HepG2 (cell line): ENCODE data around the gene ZNF559. TPM values are rescaled to one million over a fixed set of nuclear protein-coding genes. Genes with fewer than 3 reads are reported as not detected.

Experiments
- FOXK1 ChIP-seq: sonication (generic); formaldehyde crosslinking; IDR thresholded peaks from 2 replicates; pipeline ENCODE4 v1.4.0; 2020; ENCODE audit warnings: low read depth, missing genetic modification reagents, borderline replicate concordance
- GTF2F1 ChIP-seq: fragments of 150-350 bp; IDR thresholded peaks from 2 replicates; pipeline ENCODE4 v1.6.1; 2014; ENCODE audit warnings: low read length
- HDAC1 ChIP-seq: sonication (generic); formaldehyde crosslinking; IDR thresholded peaks from 2 replicates; pipeline ENCODE4 v1.5.1; 2020; ENCODE audit warnings: mild to moderate bottlenecking, missing genetic modification reagents
- NFAT5 ChIP-seq: sonication (generic); formaldehyde crosslinking; IDR thresholded peaks from 2 replicates; pipeline ENCODE4 v1.4.0; 2020; ENCODE audit warnings: missing genetic modification reagents
- SNAPC2 ChIP-seq: sonication (generic); formaldehyde crosslinking; IDR thresholded peaks from 2 replicates; pipeline ENCODE4 v1.8.1; 2022; ENCODE audit warnings: mild to moderate bottlenecking, missing genetic modification reagents
- SUZ12 ChIP-seq: fragments of 150-350 bp; IDR thresholded peaks from 2 replicates; pipeline ENCODE4 v1.6.1; 2014; ENCODE audit warnings: low read depth, low read length
- ZBTB40 ChIP-seq, 2 experiments: fragments of 450-650 bp in 1 of 2; sonication (generic) in 1 of 2; formaldehyde crosslinking in 1 of 2; IDR thresholded peaks; 2 replicates each; pipeline versions ENCODE4 v1.6.1 to v1.8.0; 2016 to 2022; ENCODE audit warnings: antibody characterized with exemption in 1 of 2, mild to moderate bottlenecking in 1 of 2, missing genetic modification reagents in 1 of 2
- ZNF235 ChIP-seq: sonication (generic); formaldehyde crosslinking; IDR thresholded peaks from 2 replicates; pipeline ENCODE4 v1.8.1; 2023; ENCODE audit warnings: mild to moderate bottlenecking, missing genetic modification reagents, borderline replicate concordance
- ZNF274 ChIP-seq: sonication (generic); formaldehyde crosslinking; IDR thresholded peaks from 2 replicates; pipeline ENCODE4 v1.5.1; 2020; ENCODE audit warnings: mild to moderate bottlenecking, missing genetic modification reagents
- ZNF556 ChIP-seq: sonication (generic); formaldehyde crosslinking; IDR thresholded peaks from 2 replicates; pipeline ENCODE4 v1.4.0; 2020; ENCODE audit warnings: mild to moderate bottlenecking, missing genetic modification reagents, borderline replicate concordance
- ZNF691 ChIP-seq: sonication (generic); formaldehyde crosslinking; IDR thresholded peaks from 2 replicates; pipeline ENCODE4 v1.4.0; 2020; ENCODE audit warnings: missing genetic modification reagents, low read depth, mild to moderate bottlenecking, borderline replicate concordance
- ZNF772 ChIP-seq: sonication (generic); formaldehyde crosslinking; IDR thresholded peaks from 2 replicates; pipeline ENCODE4 v1.5.0; 2020; ENCODE audit warnings: mild to moderate bottlenecking, missing genetic modification reagents
- ZSCAN31 ChIP-seq: sonication (generic); formaldehyde crosslinking; IDR thresholded peaks from 2 replicates; pipeline ENCODE4 v1.5.0; 2020; ENCODE audit warnings: low read depth, mild to moderate bottlenecking, missing genetic modification reagents
- polyA plus RNA-seq, 8 experiments: library from polyadenylated mRNA; depleted of rRNA in 3 of 8; stranded (reverse) in 7 of 8; unstranded in 1 of 8; fragments of >200 nt; fragmentation: Illumina TruSeq in 4 of 8; extraction: Trizol in 4 of 8; gene quantifications; 2 replicates each; pipeline versions ENCODE4 v1.2.1 to v1.2.3, GENCODE V29; 2011 to 2016; ENCODE audit warnings: low read depth in 4 of 8, missing spikeins in 1 of 8, mixed read lengths in 1 of 8; ENCODE audit not compliant: insufficient read depth in 1 of 8
- total RNA-seq, 5 experiments: library from RNA; depleted of rRNA; stranded (reverse); fragments of >200 nt; fragmentation: Illumina TruSeq; extraction: Trizol; gene quantifications; 2 replicates each; pipeline ENCODE4 v1.2.3, GENCODE V29; 2016; ENCODE audit warnings: low read depth in 1 of 5

The ZNF559 gene
- total and polyA plus RNA-seq, 2 of the 13 experiments (the other 11 are each of a cell fraction or from before 2014, with no cell fraction given), result 6.3 to 9.8 TPM

GRCh38 chr19:9309139-9309973 is 14.6 kb upstream of the ZNF559 start, which contains the start of gene ZNF699 (continued):
- TF ChIP-seq ZNF235 (CRISPR knock-in tag), result no peak
- no peak for TF ChIP-seq ZNF772
- 0 out of 2 replicates have a peak, but pooled peaks have one; percentile 39 for TF ChIP-seq ZNF274
- TF ChIP-seq ZNF556, result no peak; the same call in 1 of the 2 replicates
- no peak for TF ChIP-seq GTF2F1
- no peak for TF ChIP-seq SUZ12
- TF ChIP-seq ZNF691 (CRISPR knock-in tag), result no peak
- TF ChIP-seq ZSCAN31, result no peak
- TF ChIP-seq FOXK1 (CRISPR knock-in tag), result no peak
- 0 out of 2 replicates have a peak, but pooled peaks have one; percentile 24 for TF ChIP-seq HDAC1
- TF ChIP-seq SNAPC2, result no peak
- TF ChIP-seq ZBTB40 (IDR thresholded peaks at IDR 0.05), result no peak
- no peak for TF ChIP-seq ZBTB40 (CRISPR knock-in tag; IDR thresholded peaks at IDR 0.05)
- no peak for TF ChIP-seq NFAT5 (CRISPR knock-in tag)
